HepG2 (cell line): Measurements from ENCODE around the gene TPI1. TPM values are rescaled to one million over a fixed set of nuclear protein-coding genes. Genes with fewer than 3 reads are reported as not detected.

Experiments used
- FOXO1 ChIP-seq: sonication (generic); formaldehyde crosslinking; IDR thresholded peaks from 2 replicates; pipeline ENCODE4 v1.4.0; 2020; ENCODE audit warnings: missing genetic modification reagents
- KLF15 ChIP-seq: sonication (generic); formaldehyde crosslinking; IDR thresholded peaks from 2 replicates; pipeline ENCODE4 v1.8.1; 2023; ENCODE audit warnings: borderline replicate concordance, mild to moderate bottlenecking, inconsistent platforms, missing genetic modification reagents, mixed read lengths
- PAX8 ChIP-seq: sonication (generic); formaldehyde crosslinking; IDR thresholded peaks from 2 replicates; pipeline ENCODE4 v1.8.0; 2022; ENCODE audit warnings: mild to moderate bottlenecking, missing genetic modification reagents, borderline replicate concordance
- POLR2AphosphoS2 ChIP-seq: IDR thresholded peaks from 2 replicates; pipeline ENCODE4 v1.6.1; 2011; ENCODE audit warnings: low read depth, low read length, improper control_type of control experiment
- PRMT3 ChIP-seq: sonication (generic); formaldehyde crosslinking; IDR thresholded peaks from 2 replicates; pipeline ENCODE4 v1.8.1; 2022; ENCODE audit warnings: low read depth, mild to moderate bottlenecking, moderate library complexity, missing genetic modification reagents, borderline replicate concordance
- SRSF9 ChIP-seq: fragments of 200-400 bp; formaldehyde crosslinking; IDR thresholded peaks from 2 replicates; pipeline ENCODE4 v1.6.1; 2018; ENCODE audit warnings: borderline replicate concordance, mild to moderate bottlenecking, low read depth, low read length; ENCODE audit not compliant: insufficient read depth, poor library complexity, severe bottlenecking
- ZBTB7A ChIP-seq: sonication (generic); formaldehyde crosslinking; IDR thresholded peaks from 2 replicates; pipeline ENCODE4 v1.8.0; 2022; ENCODE audit warnings: mild to moderate bottlenecking, missing genetic modification reagents
- ZFP36L2 ChIP-seq: sonication (generic); formaldehyde crosslinking; IDR thresholded peaks from 2 replicates; pipeline ENCODE4 v1.4.0; 2020; ENCODE audit warnings: missing genetic modification reagents
- ZNF20 ChIP-seq: sonication (generic); formaldehyde crosslinking; IDR thresholded peaks from 2 replicates; pipeline ENCODE4 v1.4.0; 2020; ENCODE audit warnings: mild to moderate bottlenecking, moderate library complexity, missing genetic modification reagents
- ZNF235 ChIP-seq: sonication (generic); formaldehyde crosslinking; IDR thresholded peaks from 2 replicates; pipeline ENCODE4 v1.8.1; 2023; ENCODE audit warnings: mild to moderate bottlenecking, missing genetic modification reagents, borderline replicate concordance
- ZNF317 ChIP-seq: sonication (generic); formaldehyde crosslinking; IDR thresholded peaks from 2 replicates; pipeline ENCODE4 v1.5.0; 2020; ENCODE audit warnings: mild to moderate bottlenecking, missing genetic modification reagents
- ZNF530 ChIP-seq: sonication (generic); formaldehyde crosslinking; IDR thresholded peaks from 2 replicates; pipeline ENCODE4 v1.5.0; 2020; ENCODE audit warnings: low read depth, mild to moderate bottlenecking, missing genetic modification reagents
- ZNF543 ChIP-seq: sonication (generic); formaldehyde crosslinking; IDR thresholded peaks from 2 replicates; pipeline ENCODE4 v1.4.0; 2020; ENCODE audit warnings: mild to moderate bottlenecking, missing genetic modification reagents
- ZNF547 ChIP-seq: sonication (generic); formaldehyde crosslinking; IDR thresholded peaks from 2 replicates; pipeline ENCODE4 v1.5.1; 2020; ENCODE audit warnings: mild to moderate bottlenecking, missing genetic modification reagents
- ZNF598 ChIP-seq: sonication (generic); formaldehyde crosslinking; IDR thresholded peaks from 2 replicates; pipeline ENCODE4 v1.5.1; 2020; ENCODE audit warnings: mild to moderate bottlenecking, missing genetic modification reagents, borderline replicate concordance
- ZNF629 ChIP-seq: sonication (generic); formaldehyde crosslinking; conservative IDR thresholded peaks from 2 replicates; pipeline ENCODE4 v1.5.0; 2020; ENCODE audit warnings: missing genetic modification reagents
- polyA plus RNA-seq, 8 experiments: library from polyadenylated mRNA; depleted of rRNA in 3 of 8; stranded (reverse) in 7 of 8; unstranded in 1 of 8; fragments of >200 nt; fragmentation: Illumina TruSeq in 4 of 8; extraction: Trizol in 4 of 8; gene quantifications; 2 replicates each; pipeline versions ENCODE4 v1.2.1 to v1.2.3, GENCODE V29; 2011 to 2016; ENCODE audit warnings: low read depth in 4 of 8, missing spikeins in 1 of 8, mixed read lengths in 1 of 8; ENCODE audit not compliant: insufficient read depth in 1 of 8
- total RNA-seq, 5 experiments: library from RNA; depleted of rRNA; stranded (reverse); fragments of >200 nt; fragmentation: Illumina TruSeq; extraction: Trizol; gene quantifications; 2 replicates each; pipeline ENCODE4 v1.2.3, GENCODE V29; 2016; ENCODE audit warnings: low read depth in 1 of 5
- TF ChIP-seq, protein P1 (sequence below): sonication (generic); formaldehyde crosslinking; conservative IDR thresholded peaks from 2 replicates; pipeline ENCODE4 v1.4.0; 2020; ENCODE audit warnings: missing genetic modification reagents
- TF ChIP-seq, protein P2 (sequence below): sonication (generic); formaldehyde crosslinking; IDR thresholded peaks from 2 replicates; pipeline ENCODE4 v1.4.0; 2020; ENCODE audit warnings: mild to moderate bottlenecking, missing genetic modification reagents
- TF ChIP-seq, protein P3 (sequence below): sonication (generic); formaldehyde crosslinking; IDR thresholded peaks from 2 replicates; pipeline ENCODE4 v1.5.0; 2020; ENCODE audit warnings: missing genetic modification reagents
- TF ChIP-seq, protein P4 (sequence below): sonication (generic); formaldehyde crosslinking; IDR thresholded peaks from 2 replicates; pipeline ENCODE4 v1.4.0; 2020; ENCODE audit warnings: missing genetic modification reagents, mild to moderate bottlenecking, borderline replicate concordance

The TPI1 gene
- total and polyA plus RNA-seq, 2 of the 13 experiments (the other 11 are each of a cell fraction or from before 2014, with no cell fraction given), result 945 to 2,535 TPM

DNA sequence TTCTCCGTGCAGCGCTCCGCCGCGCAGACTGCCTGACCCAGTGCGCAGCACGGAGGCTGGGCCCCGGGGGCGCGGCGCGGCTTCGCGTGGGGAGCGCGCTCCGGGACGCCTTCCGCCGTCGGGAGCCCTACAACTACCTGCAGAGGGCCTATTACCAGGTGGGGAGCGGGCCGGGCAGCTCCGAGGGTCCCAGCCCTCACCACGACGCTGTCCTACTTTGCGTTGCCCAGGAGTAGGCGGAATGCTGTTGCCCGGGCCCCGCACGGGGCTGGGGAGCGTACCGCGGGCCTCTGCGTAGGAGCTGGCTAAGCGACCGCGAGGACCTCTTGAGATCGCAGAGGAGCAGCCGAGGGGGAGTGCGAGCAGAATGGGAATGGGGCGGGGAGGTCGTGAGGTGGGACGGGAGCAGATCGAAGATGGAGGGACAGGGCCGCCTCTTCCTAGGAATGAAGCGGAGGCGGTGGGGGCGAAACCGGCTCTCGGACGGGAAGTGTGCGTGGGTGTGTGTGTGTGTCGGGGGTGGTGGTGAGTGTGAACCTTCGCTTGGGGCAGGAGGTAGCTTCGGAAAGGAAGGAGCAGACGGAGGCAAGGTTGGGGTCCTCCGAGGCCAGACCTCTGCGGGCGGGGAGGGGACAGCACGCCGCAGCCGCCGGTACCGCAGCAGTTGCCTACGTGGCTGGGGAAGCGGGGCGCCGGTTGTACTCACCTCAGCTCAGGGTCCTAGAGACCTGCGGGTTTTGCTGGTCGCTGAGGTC is 38.4 kb upstream of the TPI1 start (continued):
- TF ChIP-seq PRMT3 (CRISPR knock-in tag) (0 out of 2 replicates have a peak, but pooled peaks have one; percentile 43), ZNF317 (CRISPR knock-in tag) (peak; percentile 51; the same call in 1 of the 2 replicates), PAX8 (CRISPR knock-in tag) (0 out of 2 replicates have a peak, but pooled peaks have one; percentile 37), ZFP36L2 (CRISPR knock-in tag) (no peak), ZNF235 (CRISPR knock-in tag) (peak; percentile 94; the same call in 1 of the 2 replicates), ZBTB7A (CRISPR knock-in tag) (no peak), ZNF20 (CRISPR knock-in tag) (0 out of 2 replicates have a peak, but pooled peaks have one; percentile 52), FOXO1 (CRISPR knock-in tag) (0 out of 2 replicates have a peak, but pooled peaks have one; percentile 25), ZNF543 (CRISPR knock-in tag) (peak; percentile 55; the same call in 1 of the 2 replicates), ZNF629 (CRISPR knock-in tag) (no peak), SRSF9 (no peak), POLR2AphosphoS2 (no peak), ZNF598 (no peak), KLF15 (CRISPR knock-in tag) (no peak), ZNF530 (CRISPR knock-in tag) (no peak), ZNF547 (CRISPR knock-in tag) (peak; percentile 85)
- TF ChIP-seq, protein P1, sequence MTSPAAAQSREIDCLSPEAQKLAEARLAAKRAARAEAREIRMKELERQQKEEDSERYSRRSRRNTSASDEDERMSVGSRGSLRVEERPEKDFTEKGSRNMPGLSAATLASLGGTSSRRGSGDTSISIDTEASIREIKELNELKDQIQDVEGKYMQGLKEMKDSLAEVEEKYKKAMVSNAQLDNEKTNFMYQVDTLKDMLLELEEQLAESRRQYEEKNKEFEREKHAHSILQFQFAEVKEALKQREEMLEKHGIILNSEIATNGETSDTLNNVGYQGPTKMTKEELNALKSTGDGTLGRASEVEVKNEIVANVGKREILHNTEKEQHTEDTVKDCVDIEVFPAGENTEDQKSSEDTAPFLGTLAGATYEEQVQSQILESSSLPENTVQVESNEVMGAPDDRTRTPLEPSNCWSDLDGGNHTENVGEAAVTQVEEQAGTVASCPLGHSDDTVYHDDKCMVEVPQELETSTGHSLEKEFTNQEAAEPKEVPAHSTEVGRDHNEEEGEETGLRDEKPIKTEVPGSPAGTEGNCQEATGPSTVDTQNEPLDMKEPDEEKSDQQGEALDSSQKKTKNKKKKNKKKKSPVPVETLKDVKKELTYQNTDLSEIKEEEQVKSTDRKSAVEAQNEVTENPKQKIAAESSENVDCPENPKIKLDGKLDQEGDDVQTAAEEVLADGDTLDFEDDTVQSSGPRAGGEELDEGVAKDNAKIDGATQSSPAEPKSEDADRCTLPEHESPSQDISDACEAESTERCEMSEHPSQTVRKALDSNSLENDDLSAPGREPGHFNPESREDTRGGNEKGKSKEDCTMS (CRISPR knock-in tag), result no peak
- TF ChIP-seq, protein P2, sequence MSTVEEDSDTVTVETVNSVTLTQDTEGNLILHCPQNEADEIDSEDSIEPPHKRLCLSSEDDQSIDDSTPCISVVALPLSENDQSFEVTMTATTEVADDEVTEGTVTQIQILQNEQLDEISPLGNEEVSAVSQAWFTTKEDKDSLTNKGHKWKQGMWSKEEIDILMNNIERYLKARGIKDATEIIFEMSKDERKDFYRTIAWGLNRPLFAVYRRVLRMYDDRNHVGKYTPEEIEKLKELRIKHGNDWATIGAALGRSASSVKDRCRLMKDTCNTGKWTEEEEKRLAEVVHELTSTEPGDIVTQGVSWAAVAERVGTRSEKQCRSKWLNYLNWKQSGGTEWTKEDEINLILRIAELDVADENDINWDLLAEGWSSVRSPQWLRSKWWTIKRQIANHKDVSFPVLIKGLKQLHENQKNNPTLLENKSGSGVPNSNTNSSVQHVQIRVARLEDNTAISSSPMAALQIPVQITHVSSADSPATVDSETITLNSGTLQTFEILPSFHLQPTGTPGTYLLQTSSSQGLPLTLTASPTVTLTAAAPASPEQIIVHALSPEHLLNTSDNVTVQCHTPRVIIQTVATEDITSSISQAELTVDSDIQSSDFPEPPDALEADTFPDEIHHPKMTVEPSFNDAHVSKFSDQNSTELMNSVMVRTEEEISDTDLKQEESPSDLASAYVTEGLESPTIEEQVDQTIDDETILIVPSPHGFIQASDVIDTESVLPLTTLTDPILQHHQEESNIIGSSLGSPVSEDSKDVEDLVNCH (CRISPR knock-in tag), result no peak
- TF ChIP-seq, protein P3, sequence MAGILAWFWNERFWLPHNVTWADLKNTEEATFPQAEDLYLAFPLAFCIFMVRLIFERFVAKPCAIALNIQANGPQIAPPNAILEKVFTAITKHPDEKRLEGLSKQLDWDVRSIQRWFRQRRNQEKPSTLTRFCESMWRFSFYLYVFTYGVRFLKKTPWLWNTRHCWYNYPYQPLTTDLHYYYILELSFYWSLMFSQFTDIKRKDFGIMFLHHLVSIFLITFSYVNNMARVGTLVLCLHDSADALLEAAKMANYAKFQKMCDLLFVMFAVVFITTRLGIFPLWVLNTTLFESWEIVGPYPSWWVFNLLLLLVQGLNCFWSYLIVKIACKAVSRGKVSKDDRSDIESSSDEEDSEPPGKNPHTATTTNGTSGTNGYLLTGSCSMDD (CRISPR knock-in tag), result no peak
- TF ChIP-seq, protein P4, sequence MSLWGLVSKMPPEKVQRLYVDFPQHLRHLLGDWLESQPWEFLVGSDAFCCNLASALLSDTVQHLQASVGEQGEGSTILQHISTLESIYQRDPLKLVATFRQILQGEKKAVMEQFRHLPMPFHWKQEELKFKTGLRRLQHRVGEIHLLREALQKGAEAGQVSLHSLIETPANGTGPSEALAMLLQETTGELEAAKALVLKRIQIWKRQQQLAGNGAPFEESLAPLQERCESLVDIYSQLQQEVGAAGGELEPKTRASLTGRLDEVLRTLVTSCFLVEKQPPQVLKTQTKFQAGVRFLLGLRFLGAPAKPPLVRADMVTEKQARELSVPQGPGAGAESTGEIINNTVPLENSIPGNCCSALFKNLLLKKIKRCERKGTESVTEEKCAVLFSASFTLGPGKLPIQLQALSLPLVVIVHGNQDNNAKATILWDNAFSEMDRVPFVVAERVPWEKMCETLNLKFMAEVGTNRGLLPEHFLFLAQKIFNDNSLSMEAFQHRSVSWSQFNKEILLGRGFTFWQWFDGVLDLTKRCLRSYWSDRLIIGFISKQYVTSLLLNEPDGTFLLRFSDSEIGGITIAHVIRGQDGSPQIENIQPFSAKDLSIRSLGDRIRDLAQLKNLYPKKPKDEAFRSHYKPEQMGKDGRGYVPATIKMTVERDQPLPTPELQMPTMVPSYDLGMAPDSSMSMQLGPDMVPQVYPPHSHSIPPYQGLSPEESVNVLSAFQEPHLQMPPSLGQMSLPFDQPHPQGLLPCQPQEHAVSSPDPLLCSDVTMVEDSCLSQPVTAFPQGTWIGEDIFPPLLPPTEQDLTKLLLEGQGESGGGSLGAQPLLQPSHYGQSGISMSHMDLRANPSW (CRISPR knock-in tag), result no peak
